HG02840 (cell line): ENCODE data around the gene AATK.

Experiments used
- ATAC-seq: cut with Tn5 transposase; IDR thresholded peaks from one replicate; pipeline ENCODE4 v1.9.1; 2021; ENCODE audit warnings: mild to moderate bottlenecking, moderate library complexity, moderate number of reproducible peaks; ENCODE audit not compliant: unreplicated experiment, low FRiP score

AATK gene

GRCh38 chr17:81119223-81120148 is 46.5 kb downstream of the AATK start:
- ATAC-seq = no peak

- no peak for ATAC-seq
Observed at GRCh38 chr17:81118308-81119221, 47.5 kb downstream of the AATK start.

- ATAC-seq = no peak
Observed at GRCh38 chr17:81117672-81118198, 48.3 kb downstream of the AATK start.

- no peak for ATAC-seq
Observed at GRCh38 chr17:81116704-81117103, 49.3 kb downstream of the AATK start.

- no peak for ATAC-seq
Observed at GRCh38 chr17:81115749-81116464, 50.1 kb downstream of the AATK start.

- ATAC-seq = no peak
Observed at GRCh38 chr17:81115219-81115618, 50.8 kb downstream of the AATK start.

GRCh38 chr17:81114351-81115093 is 51.5 kb downstream of the AATK start:
- ATAC-seq = no peak

GRCh38 chr17:81113158-81113724 is 52.8 kb downstream of the AATK start:
- no peak for ATAC-seq

- ATAC-seq = no peak
Observed at GRCh38 chr17:81112450-81112849, 53.6 kb downstream of the AATK start.

- no peak for ATAC-seq
Observed at GRCh38 chr17:81111066-81111465, 55.0 kb downstream of the AATK start.

GRCh38 chr17:81110488-81111040 is 55.5 kb downstream of the AATK start:
- ATAC-seq = no peak

- no peak for ATAC-seq
Observed at GRCh38 chr17:81109957-81110356, 56.1 kb downstream of the AATK start.

- ATAC-seq = no peak
Observed at GRCh38 chr17:81108220-81108619, 57.8 kb downstream of the AATK start.

GRCh38 chr17:81106716-81107115 is 59.3 kb downstream of the AATK start:
- ATAC-seq = no peak

GRCh38 chr17:81103379-81103778 is 62.6 kb downstream of the AATK start:
- no peak for ATAC-seq

GRCh38 chr17:81102869-81103268 is 63.2 kb downstream of the AATK start:
- ATAC-seq = no peak

- ATAC-seq = no peak
Observed at GRCh38 chr17:81102352-81102751, 63.7 kb downstream of the AATK start.

- ATAC-seq = peak; percentile 57
Observed at GRCh38 chr17:81101614-81102306, 64.3 kb downstream of the AATK start.
